Measurements from ENCODE around the gene NIPAL4.

Gene NIPAL4

DNA sequence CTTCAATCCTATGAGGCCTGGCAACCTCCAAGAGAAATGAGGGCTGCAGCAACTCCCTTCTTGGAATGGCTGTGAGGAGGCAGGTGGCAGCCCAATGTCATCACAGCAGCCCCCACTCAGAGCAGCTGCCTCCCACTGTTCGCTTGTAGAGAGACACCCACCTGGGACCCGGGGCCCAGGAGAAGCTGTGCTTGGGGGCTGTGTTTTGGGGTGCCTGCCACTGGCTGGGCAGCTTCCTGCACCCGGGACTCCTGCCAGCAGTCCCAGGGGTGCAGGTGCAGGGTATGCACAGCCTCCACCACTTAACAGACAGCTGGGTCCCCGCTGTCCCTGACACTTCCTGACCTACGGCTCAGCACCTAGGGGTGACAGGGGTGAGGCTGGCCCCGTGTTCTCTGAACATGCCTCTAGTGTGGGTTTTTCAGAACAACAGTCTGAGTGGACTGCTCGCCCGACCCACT, 26.2 kb downstream of the NIPAL4 start:
- no peak for DNase-seq

- DNase-seq: no peak
Observed at GRCh38 chr5:157486861-157487260, 26.8 kb downstream of the NIPAL4 start.

DNA sequence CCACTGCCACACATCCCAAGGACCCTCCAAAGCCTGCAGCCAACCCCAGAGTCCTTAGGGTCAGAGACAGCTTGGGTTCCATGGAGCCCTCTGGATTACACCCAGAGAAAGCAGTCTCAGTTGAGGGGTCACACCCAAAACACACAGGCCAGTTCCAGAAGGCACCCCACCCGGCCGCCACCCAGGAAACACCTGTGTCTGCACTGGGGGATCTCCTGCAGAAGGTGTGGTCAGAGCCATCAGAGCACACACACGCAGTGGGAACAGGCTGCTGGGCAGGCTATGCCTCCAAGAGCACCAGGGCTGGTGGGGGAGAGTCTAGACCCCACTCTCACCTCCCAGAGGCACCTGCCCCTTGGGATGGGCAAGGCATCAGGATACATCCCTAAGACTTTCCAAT, 27.3 kb downstream of the NIPAL4 start:
- no peak for DNase-seq

- DNase-seq: no peak
Observed at GRCh38 chr5:157491471-157491995, 31.5 kb downstream of the NIPAL4 start.

- DNase-seq: no peak
Observed at GRCh38 chr5:157492886-157493285, 32.9 kb downstream of the NIPAL4 start.

DNA sequence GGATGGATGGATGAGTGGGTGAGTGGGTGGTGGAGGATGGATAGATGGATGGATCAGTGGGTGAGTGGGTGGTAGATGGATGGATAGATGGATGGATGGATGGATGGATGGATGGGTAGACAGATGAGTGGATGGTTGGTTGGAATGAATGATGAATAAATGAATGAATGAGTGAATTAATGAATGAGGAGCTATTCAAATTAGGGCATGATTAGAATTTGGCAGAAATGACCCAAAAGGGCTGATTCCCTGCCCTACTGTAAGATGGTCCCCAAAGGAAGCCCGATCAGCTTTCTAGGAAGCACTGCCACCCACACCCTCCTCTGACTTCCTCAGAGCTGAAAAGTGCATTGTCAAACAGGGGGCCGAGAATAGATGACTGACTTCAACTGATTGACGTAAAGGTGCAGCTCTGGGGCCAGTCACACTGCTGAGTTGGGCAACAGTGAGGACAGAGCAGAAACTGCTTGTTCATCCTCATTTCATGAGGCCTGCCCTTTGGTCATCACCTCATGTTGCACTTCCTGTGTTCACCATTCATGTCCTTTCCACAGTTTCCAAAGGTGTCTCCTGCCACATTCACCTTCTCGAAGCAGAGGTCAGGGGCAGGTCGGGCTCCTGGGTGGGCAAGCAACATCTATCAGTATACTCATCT, 34.3 kb downstream of the NIPAL4 start:
- no peak for DNase-seq

DNA sequence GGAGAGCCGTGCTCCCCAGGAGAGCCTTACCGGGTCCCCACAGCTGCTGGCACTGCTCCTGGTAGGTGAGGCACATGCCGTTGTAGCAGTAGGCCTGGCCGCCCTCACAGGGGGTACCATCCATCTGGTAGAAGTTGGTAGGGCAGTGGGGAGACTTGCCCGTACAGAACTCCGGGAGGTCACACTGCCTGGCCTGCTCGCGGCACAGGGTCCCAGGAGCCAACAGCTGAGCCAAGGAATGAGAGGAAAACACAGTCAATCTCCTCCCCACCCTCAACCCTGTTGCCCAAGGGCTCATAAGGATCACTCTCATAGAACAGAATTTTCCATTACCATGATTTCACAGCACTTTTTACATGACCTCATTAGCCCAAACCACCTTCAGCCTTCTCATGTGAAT, 36.9 kb downstream of the NIPAL4 start:
- no peak for DNase-seq

DNA sequence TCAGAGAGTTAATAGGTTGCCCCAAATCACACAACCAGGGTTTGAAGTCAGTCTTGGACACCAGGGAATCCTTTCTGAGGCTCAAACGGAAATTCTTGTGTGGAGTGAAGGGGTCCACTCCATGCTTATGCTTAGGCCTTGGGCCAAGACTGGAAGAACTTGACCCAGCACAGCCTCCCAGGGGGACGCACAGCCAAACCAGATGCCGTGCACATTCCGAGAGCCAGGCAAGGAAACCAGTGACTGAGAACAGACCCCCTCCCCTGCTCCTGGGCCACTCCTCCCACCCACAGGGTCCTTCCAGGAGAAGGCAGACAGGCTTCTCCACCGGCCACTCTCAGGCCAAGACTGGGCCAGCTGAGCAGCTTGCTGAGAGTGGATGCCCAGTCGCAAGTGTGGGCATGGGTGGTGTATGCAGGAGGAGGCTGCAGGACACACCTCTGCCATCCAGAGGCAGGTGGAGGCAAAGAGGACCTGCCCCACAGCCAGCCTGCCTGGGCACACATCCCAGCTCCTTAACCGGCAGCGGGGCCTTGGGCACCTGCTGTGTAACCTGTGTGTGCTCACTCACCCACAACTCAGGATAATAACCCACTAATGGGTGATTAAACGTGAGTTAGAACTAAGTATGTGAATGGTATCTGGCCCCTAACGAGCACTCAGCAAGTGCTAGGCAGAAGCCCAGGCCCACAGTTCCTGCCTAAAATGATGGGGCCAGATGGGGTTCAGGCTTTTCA, 38.0 kb downstream of the NIPAL4 start:
- peak; percentile 77 for DNase-seq

- DNase-seq: no peak
Observed at GRCh38 chr5:157502143-157502647, 42.2 kb downstream of the NIPAL4 start.

DNA sequence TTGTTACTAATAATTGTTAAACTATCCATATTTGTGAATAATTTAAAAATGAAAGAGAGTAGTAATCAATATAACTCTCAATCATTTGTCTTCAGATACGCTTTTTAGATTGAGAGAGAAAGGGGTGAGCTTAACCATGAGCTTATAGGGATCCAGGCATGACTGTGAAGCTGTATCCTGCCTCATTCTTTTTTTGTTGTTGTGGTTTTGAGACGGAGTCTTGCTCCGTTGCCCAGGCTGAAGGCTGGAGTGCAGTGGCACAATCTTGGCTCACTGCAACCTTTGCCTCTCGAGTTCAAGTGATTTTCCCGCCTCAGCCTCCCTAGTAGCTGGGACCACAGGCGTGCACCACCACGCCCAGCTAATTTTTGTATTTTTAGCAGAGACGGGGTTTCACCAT, 44.0 kb downstream of the NIPAL4 start:
- no peak for DNase-seq

DNA sequence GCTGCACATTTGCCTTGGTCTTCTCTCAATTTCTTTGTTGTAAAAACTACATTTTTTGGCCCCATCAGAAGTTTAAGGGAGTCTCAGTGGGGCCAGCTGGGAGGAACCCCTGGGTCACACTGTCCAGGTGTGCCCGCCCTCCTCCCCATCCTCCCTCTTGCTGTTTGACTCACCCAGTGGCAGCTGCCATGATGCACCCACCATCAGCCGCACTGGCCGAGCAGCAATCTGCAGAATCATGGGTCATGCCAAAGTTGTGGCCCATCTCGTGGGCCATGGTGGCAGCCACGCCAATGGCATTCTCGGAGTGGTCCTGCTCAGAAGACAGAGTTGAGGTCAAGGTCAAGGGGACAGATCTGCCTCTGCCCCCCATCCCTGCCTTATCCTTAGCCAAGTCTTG, 45.5 kb downstream of the NIPAL4 start:
- DNase-seq: no peak

DNA sequence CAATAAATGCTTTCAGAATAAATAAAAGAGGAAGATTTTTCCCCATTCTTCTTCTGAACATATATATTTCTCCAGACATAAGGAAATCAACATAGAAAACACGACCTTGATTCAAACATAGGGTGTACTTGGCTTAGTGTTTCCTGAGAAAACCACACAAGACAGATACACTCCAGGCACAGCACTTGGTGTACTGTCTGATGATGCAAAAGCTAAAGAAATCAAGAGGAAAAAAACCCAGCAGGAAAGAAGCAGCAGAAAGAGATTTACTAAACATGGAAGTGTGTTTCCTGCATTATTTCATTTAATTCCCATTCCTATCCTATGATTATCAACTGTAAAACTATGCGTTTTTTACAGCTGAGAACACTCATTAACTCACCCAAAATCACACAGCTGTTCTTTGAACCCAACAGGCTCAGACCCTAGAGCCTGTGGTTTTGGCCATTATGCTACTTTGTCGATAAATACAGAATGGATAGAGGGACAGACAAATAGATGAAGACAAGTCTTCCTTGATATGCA, 46.1 kb downstream of the NIPAL4 start:
- no peak for DNase-seq

- DNase-seq: no peak
Observed at GRCh38 chr5:157506981-157507780, 47.2 kb downstream of the NIPAL4 start.

DNA sequence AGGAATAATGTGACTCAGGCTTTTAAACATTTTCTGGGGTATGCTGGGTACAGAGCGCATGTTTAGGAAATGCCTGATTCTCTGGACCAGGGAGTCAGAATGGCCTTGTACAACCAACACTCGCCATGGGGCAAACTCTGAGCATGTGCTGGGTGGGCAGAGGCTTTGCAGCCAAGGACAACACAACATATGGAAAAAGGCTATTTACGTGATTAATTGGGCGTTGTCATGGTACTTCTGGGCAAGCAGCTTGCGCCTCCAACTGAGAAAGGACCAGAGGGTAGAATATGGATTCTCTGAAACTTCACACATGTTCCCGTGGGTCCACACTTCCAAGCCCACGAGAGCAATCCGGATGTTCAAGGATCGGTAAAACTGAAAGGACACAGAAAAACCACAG, 49.1 kb downstream of the NIPAL4 start:
- DNase-seq: no peak

- no peak for DNase-seq
Observed at GRCh38 chr5:157509587-157509986, 49.6 kb downstream of the NIPAL4 start.

DNA sequence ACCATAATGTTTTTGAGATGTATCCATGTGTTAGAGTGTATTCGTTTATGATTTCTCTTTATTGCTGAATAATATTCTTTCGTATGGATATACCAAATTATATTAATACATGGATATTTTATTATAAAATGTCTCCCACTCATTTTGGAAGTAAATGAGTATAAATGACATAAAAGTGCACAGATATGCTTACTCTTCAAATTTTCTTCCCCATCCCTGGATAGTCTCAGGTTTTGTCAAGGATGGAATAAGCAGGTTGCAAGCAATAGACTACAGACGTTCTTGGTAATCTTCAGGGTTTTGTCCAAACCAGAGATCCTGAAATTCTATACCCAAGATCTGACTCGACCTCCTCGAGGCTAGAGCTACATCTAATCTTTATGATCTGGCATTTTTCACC, 50.7 kb downstream of the NIPAL4 start:
- no peak for DNase-seq

DNA sequence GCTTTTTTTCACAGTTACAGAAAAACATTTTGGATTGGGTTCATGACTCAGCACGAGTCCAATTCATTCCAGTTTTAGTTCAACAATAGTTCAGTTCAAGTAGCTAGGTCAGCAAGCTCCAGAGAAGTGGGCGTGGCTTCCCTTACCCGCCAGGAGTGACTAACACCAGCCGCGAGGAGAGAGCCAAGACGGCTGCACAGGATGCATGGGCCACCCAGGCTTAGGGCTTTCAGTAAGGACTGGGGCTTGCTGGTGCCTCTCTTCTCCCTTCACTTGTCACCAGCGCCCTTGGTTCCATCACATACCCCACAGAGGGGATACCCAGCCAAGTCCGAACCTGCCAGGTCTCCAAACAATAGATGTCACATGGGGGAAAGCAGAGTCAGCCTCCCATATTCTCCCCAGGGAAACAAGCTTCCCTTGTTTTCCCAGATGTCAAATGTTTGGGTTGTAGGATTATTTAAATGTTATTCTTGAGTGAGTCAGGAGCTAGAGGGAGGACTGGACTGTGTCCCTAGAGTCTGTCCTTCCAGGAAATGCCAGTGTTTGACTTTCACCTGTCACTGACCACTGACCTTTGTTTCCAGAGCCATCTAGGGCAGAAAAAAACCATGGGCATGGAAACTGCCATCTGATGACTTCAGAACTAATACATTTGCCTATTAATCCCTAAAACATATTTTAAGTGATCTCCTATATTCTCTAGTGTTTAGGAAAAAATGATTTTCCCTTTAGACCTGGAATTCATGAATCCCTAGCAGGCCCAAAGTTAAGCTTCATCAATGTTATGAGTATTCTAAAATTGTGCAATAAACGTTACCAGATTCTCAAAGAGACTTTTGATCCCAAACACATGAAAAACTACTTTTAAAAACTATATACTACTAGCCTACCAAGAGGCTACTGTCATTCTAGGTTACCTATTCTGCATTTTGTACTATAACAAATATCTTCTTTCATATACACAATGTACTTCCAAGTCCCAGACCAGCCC, 51.9 kb downstream of the NIPAL4 start:
- DNase-seq: no peak

- no peak for DNase-seq
Observed at GRCh38 chr5:157513182-157513581, 53.2 kb downstream of the NIPAL4 start.

DNA sequence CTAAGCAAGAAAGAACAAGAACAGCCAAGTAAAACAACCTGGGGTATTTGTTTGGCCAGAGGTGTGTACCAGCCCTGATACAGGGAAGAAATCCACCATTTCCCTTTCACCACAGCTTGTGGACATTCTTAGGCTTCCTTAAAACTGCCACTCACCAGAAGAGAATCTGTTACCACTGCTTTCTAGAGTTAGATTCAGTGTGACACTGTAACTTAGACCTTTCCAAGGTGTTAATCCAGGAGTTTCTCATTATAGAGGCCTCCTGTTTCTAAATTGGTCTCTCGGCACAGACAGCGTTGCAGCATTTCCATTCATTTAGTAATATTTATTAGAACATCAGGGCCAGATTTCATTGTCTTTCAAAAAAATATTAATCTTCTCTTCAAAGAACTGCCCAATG, 55.0 kb downstream of the NIPAL4 start:
- DNase-seq: no peak

- no peak for DNase-seq
Observed at GRCh38 chr5:157516006-157516405, 56.0 kb downstream of the NIPAL4 start.

DNA sequence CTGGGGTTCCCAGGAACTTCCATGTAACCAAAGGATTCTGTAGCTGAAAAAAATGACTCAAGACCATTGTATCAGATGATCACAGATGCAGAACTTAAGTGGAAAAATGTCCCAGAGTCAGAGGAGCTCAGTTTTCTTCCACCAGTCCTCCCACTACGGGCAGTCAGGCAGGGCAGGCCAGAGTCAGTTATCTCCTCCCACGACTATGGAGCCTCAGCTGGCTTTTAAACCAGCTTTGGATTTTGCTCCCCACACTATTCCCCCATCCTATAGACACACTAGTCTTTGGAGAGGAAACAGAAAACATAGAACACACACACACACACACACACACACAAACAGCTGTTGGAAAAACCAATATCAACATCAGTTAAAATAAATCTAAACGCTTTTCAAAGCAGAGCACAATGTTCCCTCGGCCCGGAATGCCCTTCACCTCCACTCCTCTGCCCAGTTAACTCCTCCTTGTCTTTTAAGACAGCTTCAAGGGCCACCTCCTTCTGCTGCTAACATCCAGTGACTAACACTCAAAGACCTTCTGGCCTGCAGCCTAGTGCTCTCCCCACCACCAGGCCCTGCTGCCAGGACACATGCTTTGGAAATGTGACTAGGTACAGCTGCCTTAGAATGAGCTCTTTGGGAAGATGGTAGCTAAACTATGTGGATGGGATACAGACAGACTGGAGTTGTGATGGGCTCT, 56.8 kb downstream of the NIPAL4 start:
- DNase-seq: no peak
